ENCODE data around the gene FUBP1.
"Not testable (repeated sequence)": the region's sequence is repeated elsewhere in the genome, so short reads cannot be mapped to it uniquely, and the experiment has no call there.

Gene FUBP1

GRCh38 chr1:77929806-77930205 lies 49.1 kb downstream of the FUBP1 start:
- Mint-ChIP-seq H3K27ac (no peak overlapping the region), H3K4me1 (peaks cover 17% of the 10 kb centered on the region), H3K36me3 (peaks cover 2% of the 10 kb centered on the region), H3K27me3 (no peaks in the 10 kb centered on the region), H3K4me3 (no peak overlapping the region), H3K9me3 (no peaks in the 10 kb centered on the region)

GRCh38 chr1:77927414-77927813 lies 51.5 kb downstream of the FUBP1 start:
- no peaks in the 10 kb centered on the region for H3K9me3 Mint-ChIP-seq
- H3K27ac Mint-ChIP-seq: no peak overlapping the region
- peaks cover 17% of the 10 kb centered on the region for H3K4me1 Mint-ChIP-seq
- H3K4me3 Mint-ChIP-seq: peak overlapping the region; percentile 63
- H3K36me3 Mint-ChIP-seq: peaks cover 2% of the 10 kb centered on the region
- no peaks in the 10 kb centered on the region for H3K27me3 Mint-ChIP-seq

GRCh38 chr1:77926561-77927357 lies 52.1 kb downstream of the FUBP1 start:
- Mint-ChIP-seq H3K36me3 (peaks cover 2% of the 10 kb centered on the region), H3K4me3 (peak overlapping the region; percentile 85), H3K27me3 (no peaks in the 10 kb centered on the region), H3K27ac (peak overlapping the region; percentile 59), H3K4me1 (peaks cover 17% of the 10 kb centered on the region), H3K9me3 (no peaks in the 10 kb centered on the region)

- H3K27me3 Mint-ChIP-seq: no peaks in the 10 kb centered on the region
These were observed 52.9 kb downstream of the FUBP1 start for GRCh38 chr1:77925956-77926355.

GRCh38 chr1:77925518-77925917 lies 53.4 kb downstream of the FUBP1 start:
- Mint-ChIP-seq H3K4me3 (no peak overlapping the region), H3K27me3 (no peaks in the 10 kb centered on the region), H3K9me3 (no peaks in the 10 kb centered on the region), H3K36me3 (peaks cover 2% of the 10 kb centered on the region), H3K27ac (no peak overlapping the region), H3K4me1 (peaks cover 17% of the 10 kb centered on the region)

More at GRCh38 chr1:77925956-77926355, 52.9 kb downstream of the FUBP1 start:
- Mint-ChIP-seq H3K36me3 (peaks cover 2% of the 10 kb centered on the region), H3K27ac (no peak overlapping the region), H3K4me1 (peaks cover 17% of the 10 kb centered on the region), H3K9me3 (no peaks in the 10 kb centered on the region), H3K4me3 (peak overlapping the region; percentile 85)

GRCh38 chr1:77918918-77919317 lies 60.0 kb downstream of the FUBP1 start:
- H3K4me1 Mint-ChIP-seq, H3K27ac Mint-ChIP-seq, H3K9me3 Mint-ChIP-seq: not testable (repeated sequence)

GRCh38 chr1:77910116-77910515 lies 68.8 kb downstream of the FUBP1 start:
- Mint-ChIP-seq H3K27ac (no peak overlapping the region), H3K4me3 (no peak overlapping the region), H3K4me1 (no peaks in the 10 kb centered on the region), H3K27me3 (no peaks in the 10 kb centered on the region), H3K9me3 (no peaks in the 10 kb centered on the region), H3K36me3 (no peaks in the 10 kb centered on the region)

More at GRCh38 chr1:77918918-77919317, 60.0 kb downstream of the FUBP1 start:
- H3K27me3 Mint-ChIP-seq, H3K4me3 Mint-ChIP-seq, H3K36me3 Mint-ChIP-seq: not testable (repeated sequence)

- H3K36me3 Mint-ChIP-seq: no peaks in the 10 kb centered on the region
- no peaks in the 10 kb centered on the region for H3K9me3 Mint-ChIP-seq
- no peaks in the 10 kb centered on the region for H3K27me3 Mint-ChIP-seq
- no peaks in the 10 kb centered on the region for H3K4me1 Mint-ChIP-seq
- H3K27ac Mint-ChIP-seq: no peak overlapping the region
- H3K4me3 Mint-ChIP-seq: no peak overlapping the region
These were observed 72.2 kb downstream of the FUBP1 start for GRCh38 chr1:77906624-77907023.

GRCh38 chr1:77906019-77906545 lies 72.8 kb downstream of the FUBP1 start:
- no peak overlapping the region for H3K4me3 Mint-ChIP-seq
- H3K36me3 Mint-ChIP-seq: no peaks in the 10 kb centered on the region
- H3K27me3 Mint-ChIP-seq: no peaks in the 10 kb centered on the region
- no peaks in the 10 kb centered on the region for H3K4me1 Mint-ChIP-seq
- H3K9me3 Mint-ChIP-seq: no peaks in the 10 kb centered on the region
- H3K27ac Mint-ChIP-seq: no peak overlapping the region

- Mint-ChIP-seq H3K27me3 (no peaks in the 10 kb centered on the region), H3K4me3 (no peak overlapping the region), H3K27ac (no peak overlapping the region), H3K4me1 (no peaks in the 10 kb centered on the region), H3K9me3 (no peaks in the 10 kb centered on the region), H3K36me3 (no peaks in the 10 kb centered on the region)
These were observed 73.3 kb downstream of the FUBP1 start for GRCh38 chr1:77905603-77906002.

- no peak overlapping the region for H3K4me3 Mint-ChIP-seq
- H3K4me1 Mint-ChIP-seq: no peaks in the 10 kb centered on the region
- no peak overlapping the region for H3K27ac Mint-ChIP-seq
- no peaks in the 10 kb centered on the region for H3K27me3 Mint-ChIP-seq
- H3K36me3 Mint-ChIP-seq: no peaks in the 10 kb centered on the region
- H3K9me3 Mint-ChIP-seq: no peaks in the 10 kb centered on the region
These were observed 78.1 kb downstream of the FUBP1 start for GRCh38 chr1:77900687-77901293.

GRCh38 chr1:77899647-77900320 lies 79.1 kb downstream of the FUBP1 start:
- H3K4me1 Mint-ChIP-seq: no peaks in the 10 kb centered on the region

More at GRCh38 chr1:77899647-77900320, 79.1 kb downstream of the FUBP1 start:
- Mint-ChIP-seq H3K4me3 (no peak overlapping the region), H3K27ac (no peak overlapping the region), H3K27me3 (no peaks in the 10 kb centered on the region), H3K9me3 (no peaks in the 10 kb centered on the region), H3K36me3 (no peaks in the 10 kb centered on the region)

Data from activated naive CD4-positive, alpha-beta T cell treated with anti-CD3 and anti-CD28 coated beads, Interleukin-2, amount 50 U/mL, for 24 hours (primary cell).